Stimulated activated CD8-positive, alpha-beta memory T cell treated with anti-CD3 and anti-CD28 coated beads, Interleukin-15, amount 100 ng/mL, for 24 hours (primary cell): ENCODE measurements around the gene ACAD10.
"Not testable (repeated sequence)": the region's sequence is repeated elsewhere in the genome, so short reads cannot be mapped to it uniquely, and the experiment has no call there.

Experiments used
- DNase-seq: peaks from one replicate; pipeline ENCODE4 v3.0.0-alpha.2; 2020; ENCODE audit warnings: low read depth

The ACAD10 gene

DNA sequence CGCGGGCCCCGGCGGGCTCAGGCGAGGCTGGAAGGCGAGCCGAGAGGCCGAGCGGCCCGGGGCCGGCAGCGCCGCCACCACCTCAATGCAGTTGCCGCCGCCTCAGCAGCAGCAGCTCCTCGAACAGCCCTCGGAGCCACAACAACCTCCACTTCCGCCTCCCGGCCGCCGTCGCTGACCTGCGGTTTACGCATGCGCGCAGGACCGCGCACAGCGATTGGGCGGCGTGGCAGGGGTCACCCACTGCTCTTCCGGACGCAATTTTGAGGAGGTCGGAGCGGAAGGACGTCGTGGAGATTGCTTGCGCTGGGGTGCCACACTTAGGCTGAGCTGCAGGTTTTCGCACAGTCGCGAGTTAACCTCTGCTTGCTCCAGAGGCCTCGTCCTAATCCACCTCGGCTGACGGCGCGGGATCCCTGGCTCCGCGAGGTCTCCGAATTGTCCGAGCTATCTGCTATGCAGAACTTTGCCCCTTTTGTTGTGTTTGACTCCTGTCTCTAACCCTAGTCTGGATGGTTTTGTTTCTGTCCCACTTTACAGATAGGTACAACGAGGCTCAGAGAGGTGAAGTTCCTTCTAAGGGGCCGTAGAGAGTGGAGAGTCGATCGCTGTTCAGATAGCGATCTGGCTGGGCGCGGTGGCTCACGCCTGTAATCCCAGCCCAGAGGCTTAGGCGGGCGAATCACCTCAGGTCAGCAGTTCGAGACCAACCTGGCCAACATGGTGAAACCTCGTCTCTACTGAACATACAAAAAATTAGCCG, at the start of gene ACAD10, which contains the start of gene BRAP:
Gene ACAD10, plus strand, starts transcription at position 243 of the 763 bp plus-strand sequence. CDS start 6,657 bp downstream, outside the sequence.
Gene BRAP, minus strand, starts transcription at position 146 of the 763 bp plus-strand sequence. CDS start 164 bp downstream, outside the sequence.
- peak; percentile 92 for DNase-seq

DNA sequence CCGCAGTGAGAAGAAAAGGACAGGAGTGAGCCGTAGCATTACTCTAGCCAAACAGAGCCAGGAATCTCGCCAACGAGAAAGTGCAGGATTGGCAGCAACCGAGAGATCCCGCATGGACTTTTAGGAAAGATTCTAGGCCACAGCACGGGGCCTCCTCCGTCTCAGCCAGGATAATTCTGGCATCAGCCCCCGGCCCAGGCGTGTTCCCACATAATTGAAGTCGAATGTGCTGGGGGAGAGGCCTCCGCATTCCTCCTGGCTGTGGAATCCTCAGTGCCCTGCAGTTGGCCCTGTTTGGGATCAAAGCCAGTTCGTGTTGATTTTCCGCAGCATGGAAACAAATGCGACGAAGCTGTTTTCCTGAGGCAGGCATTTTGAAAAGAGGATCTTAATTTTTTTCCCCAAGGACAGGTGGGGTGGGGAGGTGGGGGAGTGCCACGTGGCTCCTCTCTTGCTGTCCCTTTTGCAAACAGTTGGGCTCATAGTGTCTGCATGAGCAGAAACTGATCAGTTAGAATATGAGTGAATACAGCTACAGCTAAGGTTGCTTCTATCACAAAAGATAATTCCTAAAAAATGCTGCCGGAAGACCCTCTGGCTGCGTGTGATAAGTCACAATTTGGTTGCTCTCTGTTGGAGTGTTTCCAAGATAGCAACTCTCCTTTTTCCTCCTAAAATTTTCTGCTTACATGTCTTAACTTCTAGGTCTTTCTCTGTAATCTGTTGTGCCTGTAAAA, 49.5 kb upstream of the ACAD10 start:
- no peak for DNase-seq

DNA sequence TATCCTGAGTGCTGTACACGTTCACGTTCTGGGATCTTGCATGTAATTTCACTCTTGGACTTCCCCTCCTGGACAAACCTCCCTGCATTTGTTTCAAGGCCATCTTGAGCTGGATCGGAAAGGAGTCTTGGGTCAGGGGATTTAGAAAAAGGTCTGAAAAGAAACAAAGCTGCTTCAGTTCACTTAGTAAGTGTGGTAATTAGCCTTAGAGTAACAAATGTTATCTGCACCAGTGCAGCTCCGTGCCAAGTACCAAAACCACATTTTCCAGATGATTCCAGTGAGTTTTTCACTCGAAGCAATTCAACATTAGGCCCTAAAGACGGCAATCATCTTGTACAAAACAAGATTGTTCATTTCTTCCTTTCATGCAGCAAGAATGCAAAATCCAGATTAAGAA, 47.3 kb upstream of the ACAD10 start:
- DNase-seq, result no peak

DNA sequence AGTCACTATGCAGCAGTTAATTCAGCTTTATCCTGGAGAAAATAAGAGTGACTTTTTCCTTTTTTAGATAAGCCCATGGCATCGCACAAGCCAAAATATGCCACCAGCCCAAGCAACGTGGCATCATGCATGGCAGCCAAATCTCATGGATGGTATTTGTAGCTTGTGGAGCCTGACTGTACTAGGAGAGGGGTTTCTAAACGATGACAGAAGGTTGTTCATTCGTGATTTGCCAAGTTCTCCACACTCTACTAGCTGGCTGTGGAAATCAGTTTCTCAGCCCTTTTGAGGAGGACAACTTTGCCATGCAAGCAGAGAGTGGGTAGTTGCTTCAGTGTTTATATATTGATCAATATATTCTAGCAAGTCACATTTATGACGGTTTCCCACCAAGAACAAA, 45.3 kb upstream of the ACAD10 start:
- no peak for DNase-seq

DNA sequence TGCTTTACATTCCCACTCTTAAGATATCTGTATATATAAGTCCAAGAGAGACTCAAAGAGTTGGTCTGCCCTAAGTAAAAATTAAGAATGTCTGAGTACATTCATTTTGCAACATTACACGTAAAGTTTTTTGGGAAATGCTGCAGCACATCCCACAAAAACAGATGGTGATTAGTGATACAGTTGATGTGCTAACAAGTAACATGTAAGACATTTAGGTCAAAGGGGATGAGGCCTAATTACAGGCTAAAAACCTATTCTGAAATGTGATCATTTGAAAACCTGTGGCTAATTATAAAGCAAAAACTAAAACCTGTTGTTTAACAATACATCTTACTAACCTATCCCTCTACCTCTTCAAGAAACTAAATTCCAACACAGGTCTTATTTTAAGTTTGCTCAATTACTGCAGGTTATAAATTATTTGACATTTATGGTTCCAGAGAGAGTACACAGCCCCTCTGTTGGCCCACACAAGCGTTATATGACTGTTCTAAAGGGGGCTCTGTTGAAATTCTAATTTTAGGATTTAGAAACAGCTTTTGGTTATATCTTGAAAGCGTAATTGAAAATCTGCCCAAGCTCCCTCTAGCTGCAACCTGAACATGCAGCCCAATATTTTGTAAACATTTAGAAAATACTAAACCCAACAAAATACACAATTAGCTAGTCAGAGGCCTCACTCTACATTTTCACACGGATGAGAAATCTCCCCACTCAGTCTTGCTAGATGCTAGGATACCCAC, 43.0 kb upstream of the ACAD10 start:
- DNase-seq, result no peak

DNA sequence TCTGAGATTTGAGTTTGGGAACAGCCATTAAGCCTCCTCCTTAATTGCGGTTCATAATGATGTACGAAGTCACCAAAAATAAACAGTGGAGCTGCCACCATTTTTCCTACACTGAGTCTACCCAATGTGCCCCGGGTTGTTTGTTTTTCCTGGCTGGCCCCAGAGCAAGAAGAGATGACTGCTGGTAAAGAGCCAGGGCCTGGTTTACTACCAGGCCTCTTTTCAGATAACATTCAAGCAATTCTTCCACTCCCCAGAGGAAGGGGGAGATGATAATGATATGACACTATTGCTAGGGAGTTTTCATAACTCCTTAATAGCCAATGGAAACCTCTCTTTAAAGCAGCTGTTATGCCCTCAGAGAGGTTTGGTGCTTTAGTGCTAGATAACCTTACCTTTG, 42.4 kb upstream of the ACAD10 start:
- DNase-seq, result no peak

DNA sequence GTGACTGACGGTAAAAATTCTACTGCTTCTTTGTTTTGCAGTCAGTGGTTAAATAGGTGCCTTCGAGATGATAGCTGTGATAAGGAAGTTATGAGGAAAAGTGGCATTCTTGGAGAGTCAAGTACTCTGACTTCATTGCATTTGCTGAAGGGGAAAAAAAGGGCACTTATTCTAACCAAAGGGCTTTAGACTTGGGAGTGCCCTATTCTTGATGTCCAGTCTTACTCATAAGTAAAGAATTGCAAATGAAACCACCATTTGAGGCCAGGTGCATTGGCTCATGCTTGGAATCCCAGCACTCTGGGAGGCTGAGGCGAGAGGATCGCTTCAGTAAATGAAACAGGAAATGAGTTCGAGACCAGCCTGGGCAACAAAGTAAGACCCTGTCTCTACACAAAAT, 40.4 kb upstream of the ACAD10 start:
- DNase-seq, result no peak

DNA sequence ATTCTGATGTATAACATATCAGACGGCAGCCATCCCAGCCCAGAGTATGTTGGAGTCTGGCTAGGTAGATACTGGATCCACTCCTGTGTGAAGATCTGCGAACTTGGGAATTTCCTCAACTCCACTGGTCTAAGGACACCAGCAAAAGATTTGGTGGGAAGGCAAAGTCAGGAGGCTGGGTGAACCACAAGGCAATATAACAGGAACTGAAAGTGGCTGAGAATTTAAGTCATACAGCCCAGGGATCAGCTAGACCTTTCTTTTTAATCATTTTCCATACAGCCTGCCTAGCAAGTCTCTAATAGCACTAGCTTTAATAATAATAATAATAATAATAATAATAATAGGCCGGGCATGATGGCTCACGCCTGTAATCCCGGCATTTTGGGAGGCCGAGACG, 34.9 kb upstream of the ACAD10 start:
- no peak for DNase-seq

DNA sequence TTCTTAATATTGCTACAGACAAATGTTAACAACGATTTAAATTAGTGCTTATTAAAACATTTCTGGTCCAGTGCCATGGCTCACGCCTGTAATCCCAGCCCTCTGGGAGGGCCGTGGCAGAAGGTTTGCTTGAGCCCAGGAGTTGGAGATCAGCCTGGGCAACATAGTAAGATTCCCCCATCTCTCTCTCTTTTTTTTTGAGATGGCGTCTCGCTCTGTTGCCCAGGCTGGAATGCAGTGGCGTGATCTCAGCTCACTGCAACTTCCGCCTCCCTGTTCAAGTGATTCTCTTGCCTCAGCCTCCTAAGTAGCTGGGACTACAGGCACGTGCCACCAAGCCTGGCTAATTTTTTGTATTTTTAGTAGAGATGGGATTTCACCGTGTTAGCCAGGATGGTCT, 33.3 kb upstream of the ACAD10 start:
- not testable (repeated sequence) for DNase-seq

DNA sequence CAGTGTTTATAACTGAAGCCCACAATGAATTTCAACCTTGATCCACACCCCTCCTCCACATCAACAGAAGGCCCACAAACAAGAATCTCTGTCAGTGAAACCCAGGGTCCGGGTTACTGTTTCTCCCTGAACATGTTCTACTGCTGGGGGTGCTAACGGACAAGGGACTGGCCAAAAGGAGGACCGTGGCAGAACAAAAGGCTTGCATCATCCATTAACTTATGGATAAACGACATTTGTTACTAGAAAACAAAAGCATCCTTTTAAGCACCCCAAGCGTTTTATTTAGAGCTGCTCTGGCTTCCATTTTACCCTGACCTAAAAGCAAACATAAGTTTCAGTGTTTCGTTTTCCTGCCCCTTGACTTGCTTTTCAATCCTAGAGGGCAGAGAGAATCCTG, 32.3 kb upstream of the ACAD10 start:
- DNase-seq, result no peak

DNA sequence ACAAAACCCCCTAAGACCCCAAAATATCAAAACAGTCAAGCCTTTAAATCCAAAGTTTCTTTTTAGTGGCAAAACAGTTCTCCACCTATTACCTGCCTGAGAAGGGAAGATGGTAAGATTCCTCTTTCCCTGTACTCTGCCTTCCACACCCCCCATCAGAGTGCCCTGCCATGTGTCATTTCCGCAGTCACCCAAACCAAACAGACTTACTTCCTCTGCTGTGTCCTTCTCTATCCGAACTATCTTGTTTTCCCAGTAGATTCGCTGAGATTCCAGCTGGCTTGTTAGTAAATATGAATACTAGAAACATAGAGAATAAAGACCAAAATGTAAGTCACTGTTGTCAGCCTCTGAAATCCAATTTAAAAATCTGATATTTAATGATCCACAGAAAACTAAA, 30.5 kb upstream of the ACAD10 start:
- DNase-seq, result no peak

DNA sequence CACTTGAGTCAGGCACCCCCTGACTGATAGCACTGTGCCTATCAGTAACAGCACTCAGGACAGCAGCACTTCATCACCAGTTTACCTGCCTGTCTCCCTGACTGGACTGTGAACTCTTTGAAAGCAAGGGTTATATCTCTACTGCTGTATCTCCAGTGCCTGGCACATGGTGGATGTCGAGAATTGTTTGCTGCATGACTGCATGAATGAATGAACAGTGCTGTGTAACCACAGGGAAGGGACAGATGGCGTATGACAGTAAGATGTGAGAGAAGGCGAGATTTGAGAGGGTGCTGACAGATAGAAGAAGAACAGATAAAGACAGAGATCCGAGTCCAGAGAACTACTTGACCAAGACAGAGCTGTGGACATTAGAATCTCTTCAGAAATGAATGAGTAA, 29.8 kb upstream of the ACAD10 start:
- no peak for DNase-seq

DNA sequence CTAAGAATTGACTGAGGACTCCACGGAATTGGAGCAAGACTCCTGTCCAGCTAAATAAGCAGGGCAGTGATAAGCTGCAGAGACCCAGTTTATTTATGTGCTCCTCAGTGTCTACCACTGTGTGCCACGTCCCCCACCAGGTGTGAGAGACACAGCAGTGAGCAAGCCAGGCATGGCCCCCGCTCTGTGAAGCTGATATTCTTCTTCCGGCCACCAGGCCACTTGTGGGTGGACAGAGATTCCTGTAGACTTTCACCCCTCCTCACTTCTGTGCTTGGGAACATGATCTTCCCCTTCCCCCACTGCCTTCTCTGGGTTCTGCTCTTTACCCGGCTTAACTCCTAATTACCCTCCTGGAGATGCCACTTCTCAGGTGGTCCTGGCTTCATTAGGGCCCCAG, 21.4 kb upstream of the ACAD10 start:
- no peak for DNase-seq

DNA sequence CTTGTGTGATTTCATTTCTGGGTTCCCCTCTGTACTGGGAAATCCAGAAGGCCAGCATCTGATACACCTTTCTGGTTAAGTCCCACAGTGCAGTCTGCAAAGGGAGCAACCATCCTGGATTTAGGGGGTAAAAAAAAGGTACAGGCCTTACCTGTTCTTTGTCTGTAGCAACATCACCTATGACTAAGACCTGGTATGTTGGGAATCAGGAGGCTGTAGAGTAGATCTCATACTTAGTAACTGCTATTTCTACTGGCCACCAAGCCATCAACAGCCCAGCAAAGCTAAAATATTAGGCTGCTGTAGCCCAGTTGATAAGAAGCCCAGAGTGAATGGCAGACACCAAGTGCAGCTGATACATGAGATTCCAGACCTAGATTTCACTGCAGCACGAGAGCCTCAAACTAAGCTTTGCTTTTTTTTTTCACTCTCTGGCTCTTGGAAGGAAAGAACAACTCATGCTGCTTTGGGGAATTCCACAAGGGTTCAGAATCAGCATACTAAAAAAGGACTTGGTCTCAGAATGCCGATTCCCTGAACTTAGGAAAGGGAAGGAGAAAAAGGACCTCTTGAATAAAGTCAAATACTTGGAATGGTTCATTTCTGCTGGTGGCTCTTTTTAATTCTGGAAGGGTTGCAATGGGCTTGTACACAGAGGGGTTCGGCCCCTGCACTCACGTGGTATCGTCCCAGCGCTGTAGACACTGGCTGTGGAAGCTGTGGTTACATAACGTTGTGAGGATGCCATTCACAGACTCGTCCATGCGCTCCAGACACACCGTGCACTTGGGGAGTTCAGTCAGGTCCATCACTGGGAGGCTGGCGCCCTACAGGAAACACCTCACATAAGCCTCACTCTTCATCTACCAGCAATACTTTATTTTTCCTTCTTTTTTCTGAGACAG, 20.6 kb upstream of the ACAD10 start:
- DNase-seq, result no peak

DNA sequence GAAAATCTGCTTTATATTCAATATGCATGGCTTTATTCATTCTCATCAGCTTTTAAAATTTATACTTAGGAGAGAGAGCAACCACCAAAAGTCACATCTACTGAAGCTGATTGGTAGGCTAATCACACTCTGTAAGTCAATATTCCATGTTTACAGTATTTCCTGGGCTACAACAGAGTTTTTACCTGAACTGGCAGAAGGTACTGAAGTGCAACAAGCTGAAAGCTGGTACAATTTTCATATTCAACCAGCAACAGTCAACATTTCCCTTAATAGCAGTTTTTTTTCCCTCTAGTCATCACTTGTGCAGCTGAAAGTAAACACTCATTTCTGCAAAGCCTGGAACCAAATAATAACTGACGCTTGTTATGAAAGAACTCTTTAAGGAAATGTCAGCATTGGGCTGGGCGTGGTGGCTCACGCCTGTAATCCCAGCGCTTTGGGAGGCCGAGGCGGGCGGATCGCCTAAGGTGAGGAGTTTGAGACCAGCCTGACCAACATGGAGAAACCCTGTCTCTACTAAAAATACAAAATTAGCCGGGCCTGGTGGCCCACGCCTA, 13.0 kb upstream of the ACAD10 start:
- no peak for DNase-seq

DNA sequence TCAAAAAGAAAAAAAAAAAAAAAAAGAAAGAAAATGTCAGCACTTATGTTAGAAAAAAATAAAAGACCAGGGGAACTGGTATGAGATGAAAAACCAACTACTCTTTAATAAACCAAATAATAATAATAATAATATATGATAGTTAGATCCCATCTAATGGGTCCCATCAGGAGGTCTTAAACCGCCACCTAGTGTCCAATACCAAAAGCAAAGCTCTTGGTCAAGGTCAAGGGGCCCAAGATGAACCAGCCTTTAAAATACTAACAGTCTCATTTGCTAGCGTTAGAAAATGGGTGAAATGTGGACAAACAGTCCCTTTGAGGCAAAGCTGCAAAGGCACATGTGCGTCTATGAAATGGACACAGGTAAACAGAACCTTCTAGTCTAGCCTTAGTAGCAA, 12.3 kb upstream of the ACAD10 start:
- no peak for DNase-seq

DNA sequence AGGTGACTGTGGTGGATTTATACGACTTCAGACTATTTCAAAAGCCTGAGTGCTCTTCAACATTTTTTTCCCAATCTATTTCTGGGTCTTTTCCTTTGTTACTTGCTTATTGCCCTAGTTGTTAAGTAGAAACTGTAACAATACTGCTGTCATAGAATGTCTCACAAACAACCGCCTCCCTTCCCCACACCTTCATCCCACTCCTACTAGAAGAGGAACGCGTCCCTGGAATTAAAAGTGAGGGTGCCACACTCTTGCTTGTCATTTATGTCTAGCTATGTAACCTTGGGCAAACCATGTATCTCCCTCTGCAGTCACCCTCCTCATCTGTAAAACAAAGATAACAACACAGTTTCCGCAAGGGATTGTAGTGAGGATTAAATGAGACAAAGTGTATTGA, 8.7 kb upstream of the ACAD10 start:
- no peak for DNase-seq

DNA sequence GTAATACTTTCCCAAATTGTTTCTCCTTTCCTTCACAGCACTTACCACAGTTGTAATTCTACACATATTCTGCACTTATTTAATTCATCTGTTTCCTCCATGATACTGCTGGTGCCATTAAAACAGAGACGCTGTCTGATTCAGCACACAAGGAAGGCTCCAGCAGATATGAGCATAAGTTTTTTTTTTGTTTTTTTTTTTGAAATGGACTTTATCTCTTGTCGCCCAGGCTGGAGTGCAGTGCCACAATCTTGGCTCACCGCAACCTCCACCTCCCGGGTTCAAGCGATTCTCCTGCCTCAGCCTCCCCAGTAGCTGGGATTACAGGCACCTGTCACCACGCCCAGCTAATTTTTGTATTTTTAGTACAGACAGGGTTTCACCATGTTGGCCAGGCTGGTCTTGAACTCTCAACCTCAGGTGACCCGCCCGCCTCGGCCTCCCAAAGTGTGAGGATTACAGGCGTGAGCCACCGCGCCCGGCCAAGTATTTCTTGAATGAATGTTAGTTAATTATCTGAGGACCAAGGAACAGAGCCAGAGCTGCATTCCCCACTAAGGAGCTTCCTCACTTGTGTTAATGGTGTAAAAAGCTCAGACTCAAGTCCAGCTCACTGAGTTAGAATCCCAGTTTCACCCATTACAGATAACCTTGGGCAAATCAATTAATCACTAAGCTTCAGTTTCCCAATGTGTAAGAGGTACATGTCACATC, 1.2 kb upstream of the ACAD10 start:
- DNase-seq, result not testable (repeated sequence)

DNA sequence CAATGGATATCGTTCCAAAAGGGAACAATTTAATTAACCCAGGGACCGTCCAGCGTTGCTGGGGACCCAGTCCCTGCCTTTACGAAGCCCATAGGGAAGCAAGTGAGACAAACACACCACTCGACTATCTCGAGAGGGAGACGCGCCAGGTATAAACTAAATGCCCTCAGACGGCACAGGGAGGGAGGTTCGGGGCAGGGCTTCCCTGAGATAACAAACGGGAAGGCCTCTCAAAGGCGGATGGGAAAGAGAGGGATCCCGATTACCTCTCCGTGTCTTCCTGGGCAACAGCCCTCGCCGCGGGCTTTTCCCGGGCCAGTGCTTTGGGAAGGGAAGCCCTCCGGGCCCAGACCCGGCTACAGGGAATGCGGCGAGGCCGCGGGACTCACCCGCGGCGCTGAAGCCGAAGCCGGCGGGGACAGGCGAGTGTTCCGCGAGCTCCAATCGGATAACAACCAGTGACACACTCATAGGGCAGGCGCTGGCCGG, 487 bp upstream of the ACAD10 start:
- no peak for DNase-seq

DNA sequence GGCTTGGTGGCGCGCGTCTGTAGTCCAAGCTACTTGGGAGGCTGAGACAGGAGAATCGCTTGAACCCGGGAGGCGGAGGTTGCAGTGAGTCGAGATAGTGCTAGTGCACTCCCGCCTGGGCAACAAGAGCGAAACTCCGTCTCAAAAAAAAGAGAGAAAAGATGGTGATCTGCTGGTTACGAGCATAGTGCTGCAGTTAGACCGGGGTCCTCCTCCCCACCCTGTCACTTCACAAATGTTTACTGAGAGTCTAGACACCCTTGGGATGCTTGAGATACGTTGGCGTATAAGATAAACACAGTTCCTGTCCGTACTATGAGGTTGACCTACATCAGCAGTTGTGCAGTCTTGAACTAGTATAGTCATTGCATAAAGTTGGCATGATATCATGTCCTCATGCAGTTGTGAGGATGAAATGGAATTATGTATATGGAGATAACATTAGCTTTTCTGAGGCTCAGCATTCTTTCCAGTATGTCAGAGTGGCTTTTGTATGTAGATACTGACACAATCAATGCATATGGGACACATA, 787 bp downstream of the ACAD10 start:
- no peak for DNase-seq
